ENCODE measurements around the gene CSTF2T. TPM values are rescaled to one million over a fixed set of nuclear protein-coding genes. Genes with fewer than 3 reads are reported as not detected.

Gene CSTF2T
- polyA plus RNA-seq, 2 donors: 4.7 to 7.3 TPM

GRCh38 chr10:51679841-51680240 is 19.6 kb downstream of the CSTF2T start:
- H3K27ac ChIP-seq (ENCODE audit: low read depth in 2 of 2, low read length in 1 of 2): no peak overlapping the region
- no peaks in the 10 kb centered on the region for H3K36me3 ChIP-seq (ENCODE audit: control insufficient read depth in 2 of 2, insufficient read depth in 2 of 2, low read length in 1 of 2)
- H3K27me3 ChIP-seq (ENCODE audit: control insufficient read depth in 1 of 2, insufficient read depth in 2 of 2, low read length in 2 of 2): no peaks in the 10 kb centered on the region
- H3K4me3 ChIP-seq (ENCODE audit: low read depth in 1 of 2, low read length in 2 of 2): no peak overlapping the region
- 82% methylated on average over 6 of the region's 6 CpGs for WGBS, 2 donors
- H3K9me3 ChIP-seq (ENCODE audit: control insufficient read depth in 2 of 2, insufficient read depth in 1 of 2, low read depth in 1 of 2, low read length in 1 of 2): no peaks in the 10 kb centered on the region
- no peaks in the 10 kb centered on the region for H3K4me1 ChIP-seq (ENCODE audit: control insufficient read depth in 2 of 2, insufficient read depth in 2 of 2, low read length in 1 of 2)

GRCh38 chr10:51675088-51675487 is 24.3 kb downstream of the CSTF2T start:
- Histone ChIP-seq H3K36me3 (ENCODE audit: control insufficient read depth in 2 of 2, insufficient read depth in 2 of 2, low read length in 1 of 2) (no peaks in the 10 kb centered on the region), H3K4me1 (ENCODE audit: control insufficient read depth in 2 of 2, insufficient read depth in 2 of 2, low read length in 1 of 2) (no peaks in the 10 kb centered on the region), H3K9me3 (ENCODE audit: control insufficient read depth in 2 of 2, insufficient read depth in 1 of 2, low read depth in 1 of 2, low read length in 1 of 2) (no peaks in the 10 kb centered on the region), H3K4me3 (ENCODE audit: low read depth in 1 of 2, low read length in 2 of 2) (no peak overlapping the region), H3K27me3 (ENCODE audit: control insufficient read depth in 1 of 2, insufficient read depth in 2 of 2, low read length in 2 of 2) (no peaks in the 10 kb centered on the region), H3K27ac (ENCODE audit: low read depth in 2 of 2, low read length in 1 of 2) (no peak overlapping the region)

- H3K4me1 ChIP-seq (ENCODE audit: control insufficient read depth in 2 of 2, insufficient read depth in 2 of 2, low read length in 1 of 2): no peaks in the 10 kb centered on the region
- H3K27ac ChIP-seq (ENCODE audit: low read depth in 2 of 2, low read length in 1 of 2): no peak overlapping the region
- H3K9me3 ChIP-seq (ENCODE audit: control insufficient read depth in 2 of 2, insufficient read depth in 1 of 2, low read depth in 1 of 2, low read length in 1 of 2): no peaks in the 10 kb centered on the region
- H3K27me3 ChIP-seq (ENCODE audit: control insufficient read depth in 1 of 2, insufficient read depth in 2 of 2, low read length in 2 of 2): no peaks in the 10 kb centered on the region
- no peaks in the 10 kb centered on the region for H3K36me3 ChIP-seq (ENCODE audit: control insufficient read depth in 2 of 2, insufficient read depth in 2 of 2, low read length in 1 of 2)
- no peak overlapping the region for H3K4me3 ChIP-seq (ENCODE audit: low read depth in 1 of 2, low read length in 2 of 2)
Measured at GRCh38 chr10:51672039-51672535, 27.3 kb downstream of the CSTF2T start.

DNA sequence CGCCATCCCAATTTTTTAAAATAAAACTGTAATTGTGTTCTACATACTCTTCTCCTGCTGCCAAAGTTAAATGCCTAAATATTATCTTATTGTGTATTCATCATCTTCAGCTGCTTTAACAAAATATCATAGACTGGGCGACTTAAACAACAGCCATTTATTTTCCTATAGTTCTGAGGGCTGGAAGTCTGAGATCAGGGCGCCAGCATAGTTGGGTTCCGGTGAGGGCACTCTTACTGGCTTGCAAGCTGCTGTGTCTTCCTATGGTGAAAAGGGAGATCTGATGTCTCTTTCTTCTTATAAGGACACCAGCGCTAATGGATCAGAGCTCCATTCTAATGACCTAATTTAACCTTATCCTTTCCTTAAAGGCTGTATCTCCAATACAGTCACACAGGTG is 30.4 kb downstream of the CSTF2T start:
- no peaks in the 10 kb centered on the region for H3K9me3 ChIP-seq (ENCODE audit: control insufficient read depth in 2 of 2, insufficient read depth in 1 of 2, low read depth in 1 of 2, low read length in 1 of 2)
- H3K4me3 ChIP-seq (ENCODE audit: low read depth in 1 of 2, low read length in 2 of 2): no peak overlapping the region
- H3K4me1 ChIP-seq (ENCODE audit: control insufficient read depth in 2 of 2, insufficient read depth in 2 of 2, low read length in 1 of 2): no peaks in the 10 kb centered on the region
- H3K36me3 ChIP-seq (ENCODE audit: control insufficient read depth in 2 of 2, insufficient read depth in 2 of 2, low read length in 1 of 2): no peaks in the 10 kb centered on the region
- no peak overlapping the region for H3K27ac ChIP-seq (ENCODE audit: low read depth in 2 of 2, low read length in 1 of 2)
- 95 to 96% methylated on average over 5 of the region's 5 CpGs for WGBS, 2 donors
- H3K27me3 ChIP-seq (ENCODE audit: control insufficient read depth in 1 of 2, insufficient read depth in 2 of 2, low read length in 2 of 2): no peaks in the 10 kb centered on the region

DNA sequence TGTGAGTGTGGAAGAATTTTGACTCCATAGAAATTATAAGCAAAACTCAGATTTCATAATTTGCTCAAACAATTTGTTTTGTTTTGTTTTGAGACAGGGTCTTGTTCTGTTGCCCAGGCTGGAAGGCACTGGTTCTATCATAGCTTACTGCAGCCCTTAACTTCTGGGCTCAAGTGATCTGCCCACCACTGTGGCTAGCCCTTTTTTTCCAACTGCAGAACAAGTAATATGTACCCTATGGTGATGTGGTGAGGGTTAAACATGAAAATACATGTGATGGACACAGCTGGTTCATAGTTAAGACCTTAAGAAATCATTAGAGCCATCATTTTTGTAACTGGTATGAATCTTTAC is 31.1 kb downstream of the CSTF2T start:
- H3K9me3 ChIP-seq (ENCODE audit: control insufficient read depth in 2 of 2, insufficient read depth in 1 of 2, low read depth in 1 of 2, low read length in 1 of 2): no peaks in the 10 kb centered on the region
- no peaks in the 10 kb centered on the region for H3K36me3 ChIP-seq (ENCODE audit: control insufficient read depth in 2 of 2, insufficient read depth in 2 of 2, low read length in 1 of 2)
- no peak overlapping the region for H3K27ac ChIP-seq (ENCODE audit: low read depth in 2 of 2, low read length in 1 of 2)
- no peaks in the 10 kb centered on the region for H3K27me3 ChIP-seq (ENCODE audit: control insufficient read depth in 1 of 2, insufficient read depth in 2 of 2, low read length in 2 of 2)
- H3K4me1 ChIP-seq (ENCODE audit: control insufficient read depth in 2 of 2, insufficient read depth in 2 of 2, low read length in 1 of 2): no peaks in the 10 kb centered on the region
- H3K4me3 ChIP-seq (ENCODE audit: low read depth in 1 of 2, low read length in 2 of 2): no peak overlapping the region

DNA sequence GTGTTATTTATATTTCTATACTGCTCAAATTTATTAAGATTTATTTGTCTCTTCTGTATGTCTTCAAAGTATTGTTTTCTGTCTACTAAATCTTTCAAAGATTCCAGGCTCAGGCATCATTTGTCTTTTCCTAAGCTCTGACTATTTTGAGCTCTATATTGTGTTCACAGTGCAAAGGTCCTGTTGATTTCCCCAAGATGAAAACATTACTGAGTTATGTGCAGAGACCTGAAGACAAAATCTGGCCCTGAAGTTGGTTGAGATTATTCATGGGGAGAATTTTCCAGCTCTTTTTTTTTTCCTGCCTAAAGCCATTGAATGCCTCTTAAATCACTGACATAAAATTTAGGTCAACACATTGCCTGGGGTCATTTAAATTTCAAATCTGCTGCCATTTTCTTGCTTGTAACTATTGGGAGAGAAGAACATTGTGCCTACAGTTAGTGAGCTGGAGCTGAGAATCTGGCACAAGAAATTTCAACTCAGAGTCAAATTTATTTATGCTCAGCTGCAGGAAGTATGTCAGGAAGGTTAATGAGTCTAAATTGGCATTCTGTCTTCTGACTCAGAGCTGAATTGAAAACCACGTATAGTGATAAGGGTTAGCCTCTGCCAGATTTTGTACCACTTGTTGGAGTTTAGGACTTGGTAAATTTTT is 31.6 kb downstream of the CSTF2T start:
- Histone ChIP-seq H3K36me3 (ENCODE audit: control insufficient read depth in 2 of 2, insufficient read depth in 2 of 2, low read length in 1 of 2) (no peaks in the 10 kb centered on the region), H3K27ac (ENCODE audit: low read depth in 2 of 2, low read length in 1 of 2) (no peak overlapping the region), H3K4me1 (ENCODE audit: control insufficient read depth in 2 of 2, insufficient read depth in 2 of 2, low read length in 1 of 2) (no peaks in the 10 kb centered on the region), H3K9me3 (ENCODE audit: control insufficient read depth in 2 of 2, insufficient read depth in 1 of 2, low read depth in 1 of 2, low read length in 1 of 2) (no peaks in the 10 kb centered on the region), H3K27me3 (ENCODE audit: control insufficient read depth in 1 of 2, insufficient read depth in 2 of 2, low read length in 2 of 2) (no peaks in the 10 kb centered on the region), H3K4me3 (ENCODE audit: low read depth in 1 of 2, low read length in 2 of 2) (no peak overlapping the region)
- 3% methylated on average over 1 of the region's 1 CpG for WGBS, 2 donors

GRCh38 chr10:51666456-51666855 is 32.9 kb downstream of the CSTF2T start:
- Histone ChIP-seq H3K9me3 (ENCODE audit: control insufficient read depth in 2 of 2, insufficient read depth in 1 of 2, low read depth in 1 of 2, low read length in 1 of 2) (no peaks in the 10 kb centered on the region), H3K27ac (ENCODE audit: low read depth in 2 of 2, low read length in 1 of 2) (no peak overlapping the region), H3K4me3 (ENCODE audit: low read depth in 1 of 2, low read length in 2 of 2) (no peak overlapping the region), H3K27me3 (ENCODE audit: control insufficient read depth in 1 of 2, insufficient read depth in 2 of 2, low read length in 2 of 2) (no peaks in the 10 kb centered on the region), H3K4me1 (ENCODE audit: control insufficient read depth in 2 of 2, insufficient read depth in 2 of 2, low read length in 1 of 2) (no peaks in the 10 kb centered on the region), H3K36me3 (ENCODE audit: control insufficient read depth in 2 of 2, insufficient read depth in 2 of 2, low read length in 1 of 2) (no peaks in the 10 kb centered on the region)

DNA sequence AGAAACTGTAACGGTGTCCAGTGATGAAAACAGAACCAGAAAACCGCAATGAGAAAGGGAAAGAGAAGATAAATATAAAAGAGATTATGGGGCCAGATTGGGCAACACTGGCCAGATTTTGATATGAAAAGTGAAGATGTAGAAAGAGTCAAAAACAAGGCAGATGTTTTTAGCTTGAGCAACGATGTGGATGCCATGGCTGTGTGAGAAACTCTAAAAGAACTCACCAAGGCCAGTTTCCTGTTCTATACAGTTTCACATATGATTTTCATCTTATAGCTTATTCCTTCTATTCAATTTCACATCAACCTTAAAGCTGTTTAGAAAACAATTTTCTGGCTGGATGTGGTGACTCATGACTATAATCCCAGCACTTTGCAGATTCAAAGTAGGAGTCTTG is 36.3 kb downstream of the CSTF2T start:
- Histone ChIP-seq H3K27ac (ENCODE audit: low read depth in 2 of 2, low read length in 1 of 2) (no peak overlapping the region), H3K36me3 (ENCODE audit: control insufficient read depth in 2 of 2, insufficient read depth in 2 of 2, low read length in 1 of 2) (no peaks in the 10 kb centered on the region)
- WGBS, 2 donors: 82 to 83% methylated on average over 3 of the region's 3 CpGs

GRCh38 chr10:51659344-51659743 is 40.1 kb downstream of the CSTF2T start:
- H3K9me3 ChIP-seq (ENCODE audit: control insufficient read depth in 2 of 2, insufficient read depth in 1 of 2, low read depth in 1 of 2, low read length in 1 of 2): no peaks in the 10 kb centered on the region
- no peak overlapping the region for H3K27ac ChIP-seq (ENCODE audit: low read depth in 2 of 2, low read length in 1 of 2)
- H3K27me3 ChIP-seq (ENCODE audit: control insufficient read depth in 1 of 2, insufficient read depth in 2 of 2, low read length in 2 of 2): peaks cover 0 to 3% of the 10 kb centered on the region in 2 donors
- H3K4me3 ChIP-seq (ENCODE audit: low read depth in 1 of 2, low read length in 2 of 2): no peak overlapping the region
- H3K4me1 ChIP-seq (ENCODE audit: control insufficient read depth in 2 of 2, insufficient read depth in 2 of 2, low read length in 1 of 2): no peaks in the 10 kb centered on the region
- H3K36me3 ChIP-seq (ENCODE audit: control insufficient read depth in 2 of 2, insufficient read depth in 2 of 2, low read length in 1 of 2): no peaks in the 10 kb centered on the region
- WGBS, 2 donors: 86 to 97% methylated on average over 1 of the region's 1 CpG

More for the DNA sequence above, 36.3 kb downstream of the CSTF2T start:
- no peaks in the 10 kb centered on the region for H3K4me1 ChIP-seq (ENCODE audit: control insufficient read depth in 2 of 2, insufficient read depth in 2 of 2, low read length in 1 of 2)
- H3K27me3 ChIP-seq (ENCODE audit: control insufficient read depth in 1 of 2, insufficient read depth in 2 of 2, low read length in 2 of 2): peaks cover 0 to 3% of the 10 kb centered on the region in 2 donors
- no peaks in the 10 kb centered on the region for H3K9me3 ChIP-seq (ENCODE audit: control insufficient read depth in 2 of 2, insufficient read depth in 1 of 2, low read depth in 1 of 2, low read length in 1 of 2)
- H3K4me3 ChIP-seq (ENCODE audit: low read depth in 1 of 2, low read length in 2 of 2): no peak overlapping the region

DNA sequence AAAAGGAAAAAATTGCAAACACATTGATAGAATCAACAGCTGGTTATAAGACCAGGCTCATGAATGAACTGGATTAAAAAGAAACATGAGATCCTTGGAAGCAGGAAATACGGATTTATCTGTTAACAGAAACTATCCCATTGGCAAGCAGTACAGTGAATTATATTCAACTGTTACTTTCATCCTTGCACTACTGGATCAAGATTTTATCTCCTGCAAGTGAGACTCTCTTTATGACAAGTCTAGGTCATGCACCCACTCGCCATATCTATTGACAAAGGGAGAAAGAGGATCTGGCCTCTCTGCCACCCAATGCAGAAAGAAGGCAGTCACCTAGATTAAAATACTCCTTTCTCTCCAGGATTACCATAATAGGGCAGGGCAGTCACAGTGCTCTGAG is 41.4 kb downstream of the CSTF2T start:
- WGBS, 2 donors: 52 to 55% methylated on average over 2 of the region's 2 CpGs
- no peaks in the 10 kb centered on the region for H3K9me3 ChIP-seq (ENCODE audit: control insufficient read depth in 2 of 2, insufficient read depth in 1 of 2, low read depth in 1 of 2, low read length in 1 of 2)
- no peak overlapping the region for H3K4me3 ChIP-seq (ENCODE audit: low read depth in 1 of 2, low read length in 2 of 2)
- H3K36me3 ChIP-seq (ENCODE audit: control insufficient read depth in 2 of 2, insufficient read depth in 2 of 2, low read length in 1 of 2): no peaks in the 10 kb centered on the region
- peaks cover 0 to 3% of the 10 kb centered on the region in 2 donors for H3K27me3 ChIP-seq (ENCODE audit: control insufficient read depth in 1 of 2, insufficient read depth in 2 of 2, low read length in 2 of 2)
- no peaks in the 10 kb centered on the region for H3K4me1 ChIP-seq (ENCODE audit: control insufficient read depth in 2 of 2, insufficient read depth in 2 of 2, low read length in 1 of 2)
- no peak overlapping the region for H3K27ac ChIP-seq (ENCODE audit: low read depth in 2 of 2, low read length in 1 of 2)
